GM06990 (cell line): Measurements from ENCODE around the gene GPR31.

ENCODE experiments used
- DNase-seq: peaks from one replicate; pipeline ENCODE4 v3.0.0-alpha.2; 2011; ENCODE audit not compliant: insufficient read length; ENCODE audit errors: extremely low read depth
- H3K27me3 ChIP-seq: replicated peaks from 2 replicates; pipeline ENCODE4 v1.6.0; 2011; ENCODE audit warnings: low read length; ENCODE audit not compliant: control insufficient read depth, insufficient read depth
- H3K36me3 ChIP-seq: 2 replicates; pipeline ENCODE4 v1.5.1; 2011; ENCODE audit warnings: low read length; ENCODE audit not compliant: control insufficient read depth, insufficient read depth
- H3K4me3 ChIP-seq: replicated peaks from 2 replicates; pipeline ENCODE4 v1.5.1; 2011; ENCODE audit warnings: low read depth, mild to moderate bottlenecking, control low read depth, low read length
- TF ChIP-seq, protein P1 (sequence below): IDR thresholded peaks from 2 replicates; pipeline ENCODE4 v1.5.1; 2011; ENCODE audit warnings: low read length, control low read depth, mild to moderate bottlenecking, inconsistent platforms; ENCODE audit not compliant: insufficient read depth, poor library complexity, severe bottlenecking

Gene GPR31

DNA sequence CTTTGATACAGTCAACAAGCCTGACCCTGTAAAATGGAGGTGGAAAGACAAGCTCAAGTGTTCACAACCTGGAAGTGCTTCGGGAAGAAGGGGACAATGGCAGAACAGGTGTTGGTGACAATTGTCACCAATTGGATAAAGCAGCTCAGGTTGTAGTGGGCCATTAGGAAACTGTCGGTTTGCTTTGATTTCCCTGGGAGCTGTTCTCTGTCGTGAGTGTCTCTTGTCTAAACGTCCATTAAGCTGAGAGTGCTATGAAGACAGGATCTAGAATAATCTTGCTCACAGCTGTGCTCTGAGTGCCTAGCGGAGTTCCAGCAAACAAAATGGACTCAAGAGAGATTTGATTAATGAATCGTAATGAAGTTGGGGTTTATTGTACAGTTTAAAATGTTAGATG is 19.9 kb downstream of the GPR31 start:
- Histone ChIP-seq H3K4me3 (no peak overlapping the region), H3K27me3 (no peaks in the 10 kb centered on the region), H3K36me3 (no peaks in the 10 kb centered on the region)
- DNase-seq = no peak
- TF ChIP-seq, protein P1, sequence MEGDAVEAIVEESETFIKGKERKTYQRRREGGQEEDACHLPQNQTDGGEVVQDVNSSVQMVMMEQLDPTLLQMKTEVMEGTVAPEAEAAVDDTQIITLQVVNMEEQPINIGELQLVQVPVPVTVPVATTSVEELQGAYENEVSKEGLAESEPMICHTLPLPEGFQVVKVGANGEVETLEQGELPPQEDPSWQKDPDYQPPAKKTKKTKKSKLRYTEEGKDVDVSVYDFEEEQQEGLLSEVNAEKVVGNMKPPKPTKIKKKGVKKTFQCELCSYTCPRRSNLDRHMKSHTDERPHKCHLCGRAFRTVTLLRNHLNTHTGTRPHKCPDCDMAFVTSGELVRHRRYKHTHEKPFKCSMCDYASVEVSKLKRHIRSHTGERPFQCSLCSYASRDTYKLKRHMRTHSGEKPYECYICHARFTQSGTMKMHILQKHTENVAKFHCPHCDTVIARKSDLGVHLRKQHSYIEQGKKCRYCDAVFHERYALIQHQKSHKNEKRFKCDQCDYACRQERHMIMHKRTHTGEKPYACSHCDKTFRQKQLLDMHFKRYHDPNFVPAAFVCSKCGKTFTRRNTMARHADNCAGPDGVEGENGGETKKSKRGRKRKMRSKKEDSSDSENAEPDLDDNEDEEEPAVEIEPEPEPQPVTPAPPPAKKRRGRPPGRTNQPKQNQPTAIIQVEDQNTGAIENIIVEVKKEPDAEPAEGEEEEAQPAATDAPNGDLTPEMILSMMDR = no peak

DNA sequence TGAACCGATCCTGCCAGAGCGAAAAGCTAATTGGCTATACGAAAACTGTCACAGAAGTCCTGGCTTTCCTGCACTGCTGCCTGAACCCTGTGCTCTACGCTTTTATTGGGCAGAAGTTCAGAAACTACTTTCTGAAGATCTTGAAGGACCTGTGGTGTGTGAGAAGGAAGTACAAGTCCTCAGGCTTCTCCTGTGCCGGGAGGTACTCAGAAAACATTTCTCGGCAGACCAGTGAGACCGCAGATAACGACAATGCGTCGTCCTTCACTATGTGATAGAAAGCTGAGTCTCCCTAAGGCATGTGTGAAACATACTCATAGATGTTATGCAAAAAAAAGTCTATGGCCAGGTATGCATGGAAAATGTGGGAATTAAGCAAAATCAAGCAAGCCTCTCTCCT is 20.7 kb downstream of the GPR31 start:
- Histone ChIP-seq H3K27me3 (no peaks in the 10 kb centered on the region), H3K36me3 (no peaks in the 10 kb centered on the region), H3K4me3 (no peak overlapping the region)
- no peak for DNase-seq
- TF ChIP-seq, protein P1 = no peak

- H3K27me3 ChIP-seq = no peaks in the 10 kb centered on the region
- H3K36me3 ChIP-seq = no peaks in the 10 kb centered on the region
- no peak overlapping the region for H3K4me3 ChIP-seq
- no peak for DNase-seq
- TF ChIP-seq, protein P1 = no peak
Measured at GRCh38 chr6:167136376-167136775, 21.4 kb downstream of the GPR31 start.

DNA sequence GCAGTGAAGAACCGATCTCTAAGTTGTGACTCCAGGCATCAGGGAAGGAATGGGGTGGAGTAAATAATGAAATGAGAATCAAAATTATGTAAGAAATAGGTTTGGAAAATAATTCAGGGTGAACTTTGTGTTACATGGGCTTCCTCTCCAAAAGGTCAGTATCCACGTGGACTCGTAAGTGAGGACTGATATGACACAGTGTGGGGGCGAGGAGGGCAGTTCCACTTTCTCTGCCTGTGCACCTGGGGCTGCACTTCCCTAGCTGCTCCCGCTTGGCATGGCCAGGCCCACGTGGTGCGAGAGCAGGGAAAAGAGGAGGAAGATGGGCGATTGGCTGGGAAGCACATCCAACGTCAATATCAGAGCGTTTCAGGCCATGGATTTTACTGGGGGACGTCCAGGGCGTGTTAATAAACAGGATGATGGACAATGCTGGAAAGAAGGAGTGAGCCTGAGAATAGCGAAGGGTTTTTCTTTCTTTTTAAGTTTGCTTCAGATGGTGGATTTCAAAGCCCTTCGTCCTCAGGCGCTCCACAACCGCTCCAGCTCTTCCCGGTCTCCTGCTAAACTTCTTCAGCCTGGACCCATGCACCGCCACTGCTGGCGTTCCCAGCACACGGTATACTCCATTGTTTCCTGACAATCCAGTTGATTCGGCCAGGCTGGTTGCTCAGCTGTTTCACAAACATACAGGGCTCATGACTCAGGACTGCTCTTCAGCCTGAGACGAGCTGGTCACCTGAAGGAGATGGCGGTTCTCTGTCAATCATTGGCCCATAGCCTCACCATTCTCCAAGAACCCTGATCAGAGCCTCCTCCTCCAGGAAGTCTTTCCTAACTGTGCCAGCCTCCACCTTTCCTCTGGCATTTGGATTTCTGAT is 23.1 kb downstream of the GPR31 start:
- no peaks in the 10 kb centered on the region for H3K36me3 ChIP-seq
- H3K4me3 ChIP-seq = no peak overlapping the region
- TF ChIP-seq, protein P1 = no peak
- no peak for DNase-seq
- no peaks in the 10 kb centered on the region for H3K27me3 ChIP-seq

DNA sequence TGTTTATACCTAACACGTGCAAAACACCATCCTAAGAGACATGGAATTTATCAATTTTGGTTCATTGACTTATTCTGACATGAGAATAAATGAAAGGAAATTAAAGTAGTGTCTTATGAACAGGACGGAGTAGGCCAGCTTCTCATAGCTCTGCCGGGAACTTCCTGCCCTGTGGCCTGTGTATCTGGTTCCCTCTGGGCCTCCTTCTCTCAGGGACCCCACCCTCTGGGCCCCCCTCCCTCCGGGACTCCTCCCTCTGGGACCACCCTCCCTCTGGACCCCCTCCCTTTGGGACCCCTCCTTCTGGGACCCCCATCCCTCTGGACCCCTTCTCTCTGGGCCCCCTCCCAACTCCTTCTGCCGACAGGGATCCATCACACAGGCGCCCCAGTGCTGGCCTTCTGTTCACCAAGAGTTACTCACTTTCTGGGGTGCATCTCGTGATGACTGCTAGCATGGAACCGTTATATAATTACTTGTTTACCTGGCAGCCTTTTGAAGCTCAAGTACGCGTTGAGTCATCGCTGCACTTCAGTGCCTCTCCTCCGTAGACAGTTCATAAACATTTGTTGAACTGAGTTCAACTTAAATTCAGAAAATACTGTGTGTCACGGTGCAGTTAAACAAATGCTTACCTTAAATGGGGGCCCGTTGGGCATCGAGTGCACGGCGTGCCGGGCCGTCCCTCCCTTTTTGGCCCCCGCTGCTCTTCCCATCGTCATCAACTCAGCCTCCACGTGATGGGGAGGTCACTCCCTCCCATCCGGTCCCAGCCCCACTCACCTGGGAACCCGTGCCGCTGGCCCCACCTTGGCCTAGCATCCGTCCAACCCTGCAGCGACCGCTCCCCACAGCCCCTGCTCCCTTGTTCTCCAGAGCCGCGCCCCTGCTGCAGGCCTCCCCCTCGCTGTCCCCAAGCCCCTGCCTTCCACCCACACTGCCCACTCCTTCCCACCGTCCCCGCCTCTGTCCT is 26.8 kb downstream of the GPR31 start:
- H3K36me3 ChIP-seq = no peaks in the 10 kb centered on the region
- peak; percentile 57 for DNase-seq
- no peaks in the 10 kb centered on the region for H3K27me3 ChIP-seq
- no peak overlapping the region for H3K4me3 ChIP-seq
- TF ChIP-seq, protein P1 = no peak
